D721Med (cell line): Measurements from ENCODE around the gene HYOU1.

ENCODE experiments used
- DNase-seq: peaks from one replicate; pipeline ENCODE4 v3.0.0; 2011; ENCODE audit warnings: low spot score; ENCODE audit not compliant: insufficient read length
- FAIRE-seq: peaks from 2 replicates; lab custom pipeline; 2011; peaks lifted over from hg19 to GRCh38; lab: Jason Lieb, UNC
- TF ChIP-seq, protein P1 (sequence below): IDR thresholded peaks from 2 replicates; pipeline ENCODE4 v1.5.1; 2012; ENCODE audit warnings: mild to moderate bottlenecking, control low read depth; ENCODE audit not compliant: insufficient read depth; ENCODE audit errors: missing control alignments

HYOU1 gene

DNA sequence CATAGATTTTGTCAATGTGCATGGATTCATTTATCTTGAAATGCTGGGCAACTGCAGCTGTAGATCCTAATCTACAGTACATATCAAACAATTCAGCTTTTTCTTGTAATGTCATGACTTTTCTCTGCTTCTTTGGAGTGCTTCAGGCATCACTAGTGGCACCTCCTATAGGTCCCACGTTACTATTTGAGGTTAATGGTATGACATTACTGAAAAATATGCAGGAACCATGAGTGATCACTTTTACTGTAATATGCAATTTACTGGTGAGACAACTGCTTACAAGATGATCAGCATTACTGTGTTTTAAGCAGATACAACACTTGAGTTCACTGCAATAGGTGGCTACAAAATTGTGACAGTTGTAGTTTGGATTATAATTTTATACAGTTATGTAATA, 56.1 kb downstream of the HYOU1 start:
- FAIRE-seq = no peak
- DNase-seq = no peak
- TF ChIP-seq, protein P1, sequence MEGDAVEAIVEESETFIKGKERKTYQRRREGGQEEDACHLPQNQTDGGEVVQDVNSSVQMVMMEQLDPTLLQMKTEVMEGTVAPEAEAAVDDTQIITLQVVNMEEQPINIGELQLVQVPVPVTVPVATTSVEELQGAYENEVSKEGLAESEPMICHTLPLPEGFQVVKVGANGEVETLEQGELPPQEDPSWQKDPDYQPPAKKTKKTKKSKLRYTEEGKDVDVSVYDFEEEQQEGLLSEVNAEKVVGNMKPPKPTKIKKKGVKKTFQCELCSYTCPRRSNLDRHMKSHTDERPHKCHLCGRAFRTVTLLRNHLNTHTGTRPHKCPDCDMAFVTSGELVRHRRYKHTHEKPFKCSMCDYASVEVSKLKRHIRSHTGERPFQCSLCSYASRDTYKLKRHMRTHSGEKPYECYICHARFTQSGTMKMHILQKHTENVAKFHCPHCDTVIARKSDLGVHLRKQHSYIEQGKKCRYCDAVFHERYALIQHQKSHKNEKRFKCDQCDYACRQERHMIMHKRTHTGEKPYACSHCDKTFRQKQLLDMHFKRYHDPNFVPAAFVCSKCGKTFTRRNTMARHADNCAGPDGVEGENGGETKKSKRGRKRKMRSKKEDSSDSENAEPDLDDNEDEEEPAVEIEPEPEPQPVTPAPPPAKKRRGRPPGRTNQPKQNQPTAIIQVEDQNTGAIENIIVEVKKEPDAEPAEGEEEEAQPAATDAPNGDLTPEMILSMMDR = no peak

DNA sequence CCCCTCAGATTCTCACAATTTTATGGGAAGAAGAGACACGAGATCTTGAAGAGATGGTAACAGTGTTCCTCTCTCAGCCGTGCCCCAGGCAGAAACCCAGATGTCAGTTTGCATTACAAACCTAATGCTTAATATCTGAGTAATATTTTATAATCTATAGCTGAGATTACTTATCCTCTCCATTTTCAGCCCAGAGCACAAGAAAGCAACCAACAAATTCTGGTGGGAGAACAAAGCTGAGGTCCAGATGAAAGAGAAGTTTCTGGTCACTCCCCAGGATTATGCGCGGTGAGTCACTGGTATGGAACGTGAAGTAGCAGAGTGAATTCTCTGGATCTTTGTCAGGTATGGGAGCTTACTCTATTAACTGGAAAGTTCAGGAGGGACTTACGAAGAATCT, 58.2 kb downstream of the HYOU1 start:
- DNase-seq (no peak), FAIRE-seq (no peak)
- TF ChIP-seq, protein P1 = no peak

DNA sequence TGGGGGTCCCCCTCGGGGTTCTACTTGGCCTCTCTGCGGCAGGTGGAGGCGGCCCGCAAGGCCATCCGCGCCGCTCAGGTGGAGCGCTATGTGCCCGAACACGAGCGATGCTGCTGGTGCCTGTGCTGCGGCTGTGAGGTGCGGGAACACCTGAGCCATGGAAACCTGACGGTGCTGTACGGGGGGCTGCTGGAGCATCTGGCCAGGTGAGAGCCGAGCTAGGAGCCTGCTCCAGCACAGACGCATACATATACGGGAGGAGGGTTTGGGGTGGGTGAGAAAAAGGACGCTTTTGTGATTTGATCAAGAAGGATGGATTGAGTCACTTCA, 58.7 kb downstream of the HYOU1 start:
- FAIRE-seq (no peak), DNase-seq (no peak)
- TF ChIP-seq, protein P1 = no peak

DNA sequence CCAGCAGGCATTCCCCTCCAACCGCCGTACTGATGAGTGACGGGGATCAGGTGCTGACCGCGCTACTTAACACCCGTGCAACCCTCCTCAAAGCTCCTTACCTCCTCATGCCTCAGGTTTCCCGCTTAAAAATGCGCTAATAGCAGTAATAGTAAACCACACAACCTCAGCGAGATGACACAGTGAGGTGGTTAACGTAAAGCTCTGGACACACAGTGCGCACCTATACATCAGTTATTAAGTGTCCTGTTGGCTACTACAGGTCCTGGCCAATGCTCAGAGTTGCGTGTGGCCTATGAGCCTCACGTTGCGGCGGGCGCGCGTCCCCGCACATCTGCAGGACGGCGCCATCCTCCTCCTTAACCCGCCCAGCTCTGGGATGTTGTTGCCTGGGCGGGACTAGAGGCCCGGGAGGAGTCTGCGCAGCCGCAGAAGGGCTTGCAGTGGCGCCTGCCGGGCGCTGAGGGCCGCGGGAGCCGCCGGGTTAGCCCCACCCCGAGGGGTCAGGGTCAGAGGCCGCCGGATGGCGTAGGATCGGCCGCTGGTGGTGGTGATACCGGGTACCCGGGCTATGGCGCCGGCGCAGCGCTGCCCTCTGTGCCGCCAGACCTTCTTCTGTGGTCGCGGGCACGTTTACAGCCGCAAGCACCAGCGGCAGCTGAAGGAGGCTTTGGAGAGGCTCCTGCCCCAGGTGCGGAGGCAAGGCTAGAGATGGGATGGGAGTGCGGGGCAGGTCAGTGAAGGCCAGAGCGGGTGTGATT, 59.2 kb downstream of the HYOU1 start, which contains the start of gene CENATAC:
Gene CENATAC (plus strand): TSS at position 512 of the 761 bp plus-strand sequence. CDS start 60 bp downstream, at position 572.
- TF ChIP-seq, protein P1 = no peak
- peak; percentile 99 for DNase-seq
- no peak for FAIRE-seq

DNA sequence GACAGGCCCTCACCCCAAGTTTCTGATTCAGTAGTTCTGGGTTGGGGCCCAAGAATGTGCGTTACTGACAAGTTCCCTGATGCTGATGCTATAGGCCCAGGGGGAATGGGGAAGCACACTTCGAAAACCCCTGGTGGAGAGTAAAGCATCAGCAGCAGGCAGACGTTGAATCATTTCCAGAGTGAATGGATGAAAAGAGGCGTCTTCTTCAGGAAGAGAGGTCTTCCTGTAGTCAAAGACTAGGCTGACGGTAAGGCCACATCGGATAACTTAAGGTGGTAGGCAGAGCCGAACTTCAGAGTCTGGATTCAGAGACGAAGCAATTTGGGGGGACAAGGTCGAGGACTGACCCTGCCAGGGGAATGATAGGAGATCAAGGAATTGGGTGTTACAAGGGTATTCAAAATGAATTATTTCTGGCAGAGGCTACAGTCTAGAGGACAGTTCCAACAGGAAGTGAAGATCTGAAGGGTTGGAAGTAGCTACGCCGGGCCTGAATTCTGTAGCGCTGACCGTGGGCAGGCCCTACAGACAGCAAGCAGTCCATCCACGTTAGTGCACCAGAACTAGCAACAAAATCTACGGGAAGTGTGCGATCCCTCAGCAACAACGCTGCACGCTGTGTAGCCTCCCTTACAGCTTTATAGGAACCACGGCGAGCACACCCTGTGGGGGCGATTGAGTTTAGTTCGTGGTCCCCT, 59.9 kb downstream of the HYOU1 start:
- no peak for DNase-seq
- no peak for FAIRE-seq

More for the DNA sequence above, 59.9 kb downstream of the HYOU1 start:
- TF ChIP-seq, protein P1 = no peak
